H9 (cell line): Measurements from ENCODE around the gene ATP2C1. TPM values are rescaled to one million over a fixed set of nuclear protein-coding genes. Genes with fewer than 3 reads are reported as not detected.

Experiments used
- DNase-seq: peaks from one replicate; pipeline ENCODE4 v3.0.0-alpha.2; 2017
- H2AFZ ChIP-seq: one replicate; pipeline ENCODE4 v1.6.1; 2013; ENCODE audit warnings: mild to moderate bottlenecking, low read length, control low read depth, moderate library complexity
- H2AK5ac ChIP-seq: 2 replicates; pipeline ENCODE4 v1.6.1; 2013; ENCODE audit warnings: low read length, control low read depth, mixed read lengths; ENCODE audit not compliant: insufficient read length
- H2BK120ac ChIP-seq: one replicate; pipeline ENCODE4 v1.6.1; 2013; ENCODE audit warnings: low read depth, mild to moderate bottlenecking, low read length, control low read depth, inconsistent platforms; ENCODE audit not compliant: poor library complexity, severe bottlenecking
- H2BK12ac ChIP-seq: 2 replicates; pipeline ENCODE4 v1.6.1; 2013; ENCODE audit warnings: low read length, control low read depth, mixed read lengths, low read depth; ENCODE audit not compliant: insufficient read length
- H2BK15ac ChIP-seq: 2 replicates; pipeline ENCODE4 v1.6.1; 2013; ENCODE audit warnings: low read depth, low read length, control low read depth
- H2BK20ac ChIP-seq: one replicate; pipeline ENCODE4 v1.6.1; 2013; ENCODE audit warnings: low read depth, mild to moderate bottlenecking, low read length, control low read depth, inconsistent platforms; ENCODE audit not compliant: poor library complexity, severe bottlenecking
- H2BK5ac ChIP-seq: 2 replicates; pipeline ENCODE4 v1.6.1; 2013; ENCODE audit warnings: low read length, control low read depth, mixed read lengths; ENCODE audit not compliant: insufficient read length
- H3K14ac ChIP-seq: 2 replicates; pipeline ENCODE4 v1.6.1; 2013; ENCODE audit warnings: low read length, control low read depth; ENCODE audit not compliant: insufficient read depth
- H3K18ac ChIP-seq: 2 replicates; pipeline ENCODE4 v1.6.1; 2013; ENCODE audit warnings: low read depth, mild to moderate bottlenecking, mixed read lengths, low read length, control low read depth; ENCODE audit not compliant: insufficient read length
- H3K23ac ChIP-seq: 2 replicates; pipeline ENCODE4 v1.6.1; 2013; ENCODE audit warnings: low read length, control low read depth, mixed read lengths, low read depth; ENCODE audit not compliant: insufficient read length
- H3K23me2 ChIP-seq: 2 replicates; pipeline ENCODE4 v1.6.1; 2013; ENCODE audit warnings: low read depth, mild to moderate bottlenecking, mixed read lengths, low read length, control low read depth; ENCODE audit not compliant: insufficient read length, poor library complexity, severe bottlenecking
- H3K27ac ChIP-seq: 2 replicates; pipeline ENCODE4 v1.5.1; 2013; ENCODE audit warnings: low read length, control low read depth, mixed read lengths, low read depth; ENCODE audit not compliant: insufficient read length
- H3K27me3 ChIP-seq: 2 replicates; pipeline ENCODE4 v1.6.1; 2013; ENCODE audit warnings: low read length, control low read depth, inconsistent platforms; ENCODE audit not compliant: insufficient read depth
- H3K4ac ChIP-seq: 2 replicates; pipeline ENCODE4 v1.6.1; 2013; ENCODE audit warnings: low read depth, mild to moderate bottlenecking, control low read depth, inconsistent platforms, low read length, moderate library complexity
- H3K4me1 ChIP-seq: 2 replicates; pipeline ENCODE4 v1.6.1; 2013; ENCODE audit warnings: low read length, control low read depth, inconsistent platforms; ENCODE audit not compliant: insufficient read depth
- H3K4me2 ChIP-seq: 2 replicates; pipeline ENCODE4 v1.6.1; 2013; ENCODE audit warnings: low read length, control low read depth, mixed read lengths; ENCODE audit not compliant: insufficient read length, insufficient read depth
- H3K56ac ChIP-seq: 2 replicates; pipeline ENCODE4 v1.6.1; 2013; ENCODE audit warnings: low read depth, mild to moderate bottlenecking, mixed read lengths, low read length, control low read depth; ENCODE audit not compliant: insufficient read length
- H3K79me1 ChIP-seq: 2 replicates; pipeline ENCODE4 v1.6.1; 2013; ENCODE audit warnings: low read depth, mild to moderate bottlenecking, moderate library complexity, low read length, control low read depth, inconsistent platforms; ENCODE audit not compliant: insufficient read depth, poor library complexity, severe bottlenecking
- H3K79me2 ChIP-seq: 2 replicates; pipeline ENCODE4 v1.6.1; 2013; ENCODE audit warnings: low read length, control low read depth, inconsistent platforms; ENCODE audit not compliant: insufficient read depth
- H3K9ac ChIP-seq: 2 replicates; pipeline ENCODE4 v1.6.1; 2013; ENCODE audit warnings: low read length, control low read depth, mixed read lengths; ENCODE audit not compliant: insufficient read length; ENCODE audit errors: extremely low read depth
- H3K9me3 ChIP-seq: one replicate; pipeline ENCODE4 v1.6.1; 2013; ENCODE audit warnings: low read depth, low read length, inconsistent platforms; ENCODE audit not compliant: control insufficient read depth
- H3T11ph ChIP-seq: one replicate; pipeline ENCODE4 v1.6.1; 2013; ENCODE audit warnings: mild to moderate bottlenecking, low read length, control low read depth, inconsistent platforms
- H4K20me1 ChIP-seq: one replicate; pipeline ENCODE4 v1.6.1; 2013; ENCODE audit not compliant: control insufficient read depth, insufficient read length, insufficient read depth
- H4K5ac ChIP-seq: 2 replicates; pipeline ENCODE4 v1.6.1; 2013; ENCODE audit warnings: low read depth, mild to moderate bottlenecking, mixed read lengths, low read length, control low read depth; ENCODE audit not compliant: insufficient read length
- H4K8ac ChIP-seq: replicated peaks from 2 replicates; pipeline ENCODE4 v1.6.1; 2013; ENCODE audit warnings: low read length, control low read depth, mixed read lengths, low read depth; ENCODE audit not compliant: insufficient read length
- H4K91ac ChIP-seq: 2 replicates; pipeline ENCODE4 v1.6.1; 2013; ENCODE audit warnings: low read depth, mild to moderate bottlenecking, moderate library complexity, mixed read lengths, low read length, control low read depth; ENCODE audit not compliant: insufficient read length
- H3K27ac Mint-ChIP-seq, 3 experiments: 2 replicates in 2 of 3; 3 replicates in 1 of 3; pipeline ENCODE4 v1.8.0; 2020 to 2021; ENCODE audit warnings: mixed read lengths in 3 of 3, mild to moderate bottlenecking in 1 of 3, moderate library complexity in 1 of 3
- H3K27me3 Mint-ChIP-seq: 2 replicates; pipeline ENCODE4 v1.8.0; 2021; ENCODE audit warnings: low read depth, mild to moderate bottlenecking, moderate library complexity, mixed read lengths
- H3K36me3 Mint-ChIP-seq, 3 experiments: 2 replicates in 2 of 3; 3 replicates in 1 of 3; pipeline ENCODE4 v1.8.0; 2020 to 2021; ENCODE audit warnings: low read depth in 3 of 3, mixed read lengths in 3 of 3; ENCODE audit not compliant: insufficient read depth in 1 of 3
- H3K4me1 Mint-ChIP-seq, 2 experiments: 2 replicates each; pipeline ENCODE4 v1.8.0; 2020; ENCODE audit warnings: mixed read lengths in 2 of 2
- H3K4me3 Mint-ChIP-seq, 2 experiments: 2 replicates in 1 of 2; 3 replicates in 1 of 2; pipeline ENCODE4 v1.8.0; 2020 to 2021; ENCODE audit warnings: mild to moderate bottlenecking in 2 of 2, mixed read lengths in 2 of 2, moderate library complexity in 1 of 2
- H3K9me3 Mint-ChIP-seq, 2 experiments: 2 replicates in 1 of 2; 3 replicates in 1 of 2; pipeline ENCODE4 v1.8.0; 2020; ENCODE audit warnings: mild to moderate bottlenecking in 2 of 2, mixed read lengths in 2 of 2, moderate library complexity in 1 of 2
- CTCF ChIP-seq: fragments of 200-600 bp; sonication (generic); conservative IDR thresholded peaks from 3 replicates; pipeline ENCODE4 v1.8.0; 2021; ENCODE audit warnings: antibody characterized with exemption, mild to moderate bottlenecking
- WGBS: extraction: QIAGEN DNeasy Blood & Tissue Kit; methylation state at CpG from one replicate; pipeline ENCODE4 v1.1.7; 2013; ENCODE audit warnings: missing lambda C conversion rate, low lambda C conversion rate, mixed read lengths; ENCODE audit not compliant: insufficient read length; ENCODE audit errors: extremely low coverage; 5-methylcytosine and 5-hydroxymethylcytosine counted together
- total RNA-seq: library from RNA; stranded (reverse); gene quantifications from 2 replicates; pipeline ENCODE4 v1.2.1, GENCODE V29; 2021

The ATP2C1 gene
- total RNA-seq, 1 experiment from 2014 or later = 65.5 TPM

- no peak overlapping the region for H2BK15ac ChIP-seq
- H3T11ph ChIP-seq = no peak overlapping the region
- H3K23ac ChIP-seq = no peak overlapping the region
- TF ChIP-seq CTCF = no peak
- no peak overlapping the region for H3K27ac ChIP-seq
- no peak overlapping the region for H3K56ac ChIP-seq
- Mint-ChIP-seq H3K4me1 (peaks cover 25 to 28% of the 10 kb centered on the region in 2 experiments), H3K27ac (no peak overlapping the region), H3K9me3 (no peaks in the 10 kb centered on the region), H3K4me3 (no peak overlapping the region), H3K27me3 (no peaks in the 10 kb centered on the region), H3K36me3 (no peaks in the 10 kb centered on the region)
- no peak overlapping the region for H4K91ac ChIP-seq
- no peak overlapping the region for H3K14ac ChIP-seq
- no peak overlapping the region for H2AFZ ChIP-seq
- peaks cover 3% of the 10 kb centered on the region; the same call in 1 of the 2 replicates for H3K4me1 ChIP-seq
- WGBS = no CpG with 5 or more reads among the region's 1 CpG
- H2BK120ac ChIP-seq = no peak overlapping the region
- no peaks in the 10 kb centered on the region for H3K23me2 ChIP-seq
- H2BK20ac ChIP-seq = no peak overlapping the region
- no peak overlapping the region for H4K5ac ChIP-seq
- H3K18ac ChIP-seq = no peak overlapping the region
- no peak overlapping the region for H3K9ac ChIP-seq
- peaks cover 13% of the 10 kb centered on the region; the same call in 1 of the 2 replicates for H3K79me2 ChIP-seq
- no peak for DNase-seq
- no peak overlapping the region for H2BK12ac ChIP-seq
- no peak overlapping the region for H3K4me2 ChIP-seq
- no peak overlapping the region for H4K8ac ChIP-seq
- no peaks in the 10 kb centered on the region for H3K79me1 ChIP-seq
- H2AK5ac ChIP-seq = no peak overlapping the region
- no peaks in the 10 kb centered on the region for H4K20me1 ChIP-seq
- H3K9me3 ChIP-seq = no peaks in the 10 kb centered on the region
- no peaks in the 10 kb centered on the region for H3K27me3 ChIP-seq
- no peak overlapping the region for H2BK5ac ChIP-seq
- H3K4ac ChIP-seq = no peak overlapping the region
These were observed 10.6 kb downstream of the ATP2C1 start for GRCh38 chr3:130904491-130904890.
